HepG2 (cell line): ENCODE results near the gene NES. TPM values are rescaled to one million over a fixed set of nuclear protein-coding genes. Genes with fewer than 3 reads are reported as not detected.

Experiments used
- ATAC-seq: fragments of 200-7000 bp; cut with Tn5 transposase; 3 replicates; pipeline ENCODE4 v1.9.1; 2020; ENCODE audit warnings: mild to moderate bottlenecking, moderate library complexity
- BruUV-seq: library from RNA; stranded (reverse); fragments of 400-500 nt; replicated peaks from 2 replicates; lab custom pipeline; 2021; lab: Mats Ljungman, UMichigan
- CTCF ChIA-PET: fragments of 300-600 bp; formaldehyde crosslinking; extraction: SDS; loops from one replicate; lab custom pipeline; 2021; ENCODE audit warnings: low total read pairs, inconsistent platforms, low intra/inter-chr PET ratio; lab: Yijun Ruan, JAX
- POLR2A ChIA-PET: fragments of 350-600 bp; sonication (Branson Sonifier 250); formaldehyde crosslinking; loops from one replicate; lab custom pipeline; 2020; ENCODE audit warnings: antibody characterized with exemption, inconsistent platforms; lab: Yijun Ruan, JAX
- DNase-seq: peaks from one replicate; pipeline ENCODE4 v3.0.0-alpha.2; 2015; ENCODE audit warnings: low spot score
- FAIRE-seq: peaks from 3 replicates; lab custom pipeline; 2011; peaks lifted over from hg19 to GRCh38; lab: Jason Lieb, UNC
- H2AFZ ChIP-seq: one replicate; pipeline ENCODE4 v1.6.1; 2011; ENCODE audit warnings: low read length, inconsistent platforms
- H3K27ac ChIP-seq: fragments of 300-600 bp; 3 replicates; pipeline ENCODE4 v1.8.0; 2011; ENCODE audit warnings: mixed run types, mild to moderate bottlenecking, mixed read lengths, low read length, inconsistent platforms; ENCODE audit not compliant: insufficient read depth; ENCODE audit errors: extremely low read length
- H3K27me3 ChIP-seq, 2 experiments: fragments of 200-600 bp in 1 of 2; 2 replicates in 1 of 2; 3 replicates in 1 of 2; pipeline versions ENCODE4 v1.6.0 to v1.8.0; 2011; ENCODE audit warnings: low read length in 2 of 2, mild to moderate bottlenecking in 2 of 2, moderate library complexity in 2 of 2, inconsistent platforms in 1 of 2; ENCODE audit not compliant: insufficient read depth in 2 of 2, control insufficient read depth in 1 of 2
- H3K36me3 ChIP-seq, 2 experiments: fragments of 200-600 bp in 1 of 2; replicated peaks in 1 of 2; 2 replicates in 1 of 2; 3 replicates in 1 of 2; pipeline versions ENCODE4 v1.5.1 to v1.8.0; 2011; ENCODE audit warnings: low read length in 2 of 2, inconsistent platforms in 1 of 2; ENCODE audit not compliant: insufficient read depth in 2 of 2, control insufficient read depth in 1 of 2
- H3K4me1 ChIP-seq: 2 replicates; pipeline ENCODE4 v1.5.1; 2012; ENCODE audit warnings: low read length, inconsistent platforms; ENCODE audit not compliant: insufficient read depth
- H3K4me2 ChIP-seq: 2 replicates; pipeline ENCODE4 v1.6.0; 2011; ENCODE audit warnings: low read depth, low read length, inconsistent platforms
- H3K4me3 ChIP-seq, 3 experiments: fragments of 200-600 bp in 1 of 3; sonication (generic), shearing (Covaris generic) in 1 of 3; replicated peaks in 1 of 3; 2 replicates each; pipeline ENCODE4 v1.5.1; 2011 to 2016; ENCODE audit warnings: low read length in 3 of 3, inconsistent platforms in 2 of 3, low read depth in 2 of 3, mild to moderate bottlenecking in 2 of 3, control low read depth in 1 of 3, mixed read lengths in 1 of 3; ENCODE audit not compliant: insufficient read depth in 1 of 3
- H3K79me2 ChIP-seq: one replicate; pipeline ENCODE4 v1.6.1; 2011; ENCODE audit warnings: low read length, inconsistent platforms; ENCODE audit not compliant: insufficient read depth
- H3K9ac ChIP-seq: 2 replicates; pipeline ENCODE4 v1.6.0; 2011; ENCODE audit warnings: mild to moderate bottlenecking, low read depth, low read length, inconsistent platforms; ENCODE audit not compliant: insufficient read depth
- H3K9me3 ChIP-seq: 2 replicates; pipeline ENCODE4 v1.5.1; 2012; ENCODE audit warnings: mild to moderate bottlenecking, low read length
- H4K20me1 ChIP-seq: 2 replicates; pipeline ENCODE4 v1.6.0; 2011; ENCODE audit warnings: inconsistent platforms, mild to moderate bottlenecking, low read length, moderate library complexity; ENCODE audit not compliant: insufficient read depth
- ZMYM3 ChIP-seq: sonication (generic); formaldehyde crosslinking; IDR thresholded peaks from 2 replicates; pipeline ENCODE4 v1.5.1; 2020; ENCODE audit warnings: mild to moderate bottlenecking, missing genetic modification reagents
- ZNF569 ChIP-seq: sonication (generic); formaldehyde crosslinking; IDR thresholded peaks from 2 replicates; pipeline ENCODE4 v1.5.0; 2020; ENCODE audit warnings: mild to moderate bottlenecking, missing genetic modification reagents, moderate library complexity, borderline replicate concordance
- WGBS: methylation state at CpG from one replicate; pipeline ENCODE4 v1.1.6; 2017; ENCODE audit warnings: low lambda C conversion rate; 5-methylcytosine and 5-hydroxymethylcytosine counted together
- in situ Hi-C: cut with HindIII; loops from 2 replicates; pipeline ENCODE4 v1.10.0; 2017; ENCODE audit warnings: low pct_unique_long_range_greater_than_20kb; ENCODE audit not compliant: extremely low pct_ligation_motif_present
- intact Hi-C: fragments of 100-400 bp; cut with micrococcal nuclease; formaldehyde crosslinking; loops from one replicate; pipeline ENCODE4 v1.10.0; 2022; ENCODE audit not compliant: unreplicated experiment
- polyA plus RNA-seq, 8 experiments: library from polyadenylated mRNA; depleted of rRNA in 3 of 8; stranded (reverse) in 7 of 8; unstranded in 1 of 8; fragments of >200 nt; fragmentation: Illumina TruSeq in 4 of 8; extraction: Trizol in 4 of 8; gene quantifications; 2 replicates each; pipeline versions ENCODE4 v1.2.1 to v1.2.3, GENCODE V29; 2011 to 2016; ENCODE audit warnings: low read depth in 4 of 8, missing spikeins in 1 of 8, mixed read lengths in 1 of 8; ENCODE audit not compliant: insufficient read depth in 1 of 8
- total RNA-seq, 5 experiments: library from RNA; depleted of rRNA; stranded (reverse); fragments of >200 nt; fragmentation: Illumina TruSeq; extraction: Trizol; gene quantifications; 2 replicates each; pipeline ENCODE4 v1.2.3, GENCODE V29; 2016; ENCODE audit warnings: low read depth in 1 of 5

NES gene
- total and polyA plus RNA-seq, 2 of the 13 experiments (the other 11 are each of a cell fraction or from before 2014, with no cell fraction given): 1.7 to 16.6 TPM

- BruUV-seq: no TSS peak
- peak overlapping the region in 1 of 3 experiments; percentile 65; a peak in 1 of 6 replicates for H3K4me3 ChIP-seq
- DNase-seq (no peak), FAIRE-seq (no peak), ATAC-seq (no peak)
- WGBS: 32% methylated on average over 10 of the region's 10 CpGs
- H3K27ac ChIP-seq: no peak overlapping the region
- CTCF ChIA-PET: interaction anchor here (0.7 to 4.7 kb wide), 8 partner anchors 12 to 200 kb away, joined by 3 to 119 read pairs (median 8); partner anchors contain the start of genes CRABP2, ISG20L2 and METTL25B
- in situ Hi-C loops: loop anchor here (5.0 to 10.0 kb wide), 3 partner anchors 37 to 235 kb away; partner anchors contain the start of genes ISG20L2, LRRC71, METTL25B and NTRK1
- H2AFZ ChIP-seq: no peak overlapping the region
- POLR2A ChIA-PET: interaction anchor here (1.0 to 2.5 kb wide), 8 partner anchors 13 to 170 kb away, joined by 3 to 22 read pairs (median 8); partner anchors contain the start of genes ISG20L2, METTL25B, NES and NTRK1
- peak overlapping the region; percentile 98 for H3K4me2 ChIP-seq
- H3K4me1 ChIP-seq: peaks cover 40% of the 10 kb centered on the region
- H4K20me1 ChIP-seq: no peaks in the 10 kb centered on the region
- no peaks in the 10 kb centered on the region for H3K9me3 ChIP-seq
- no peaks in the 10 kb centered on the region for H3K36me3 ChIP-seq
- H3K27me3 ChIP-seq: peaks cover 14 to 46% of the 10 kb centered on the region in 2 experiments; a peak in 4 of 5 replicates
- no peak overlapping the region for H3K9ac ChIP-seq
- H3K79me2 ChIP-seq: no peaks in the 10 kb centered on the region
- TF ChIP-seq ZNF569 (CRISPR knock-in tag) (no peak), ZMYM3 (CRISPR knock-in tag) (peak; percentile 80)
- intact Hi-C loops: loop anchor here (1.0 kb wide), 3 partner anchors 16 to 200 kb away; no protein-coding TSS in a partner anchor
Measured at GRCh38 chr1:156689953-156690674, 12.9 kb upstream of the NES start.
